A549 (cell line): ENCODE data around the gene PLEKHA5.

Experiments used
- BCL3 ChIP-seq: fragments of >200 bp; sonication (Bioruptor Twin); formaldehyde crosslinking; IDR thresholded peaks from 3 replicates; pipeline ENCODE4 v1.6.1; 2016
- CHD2 ChIP-seq: fragments of 150-350 bp; IDR thresholded peaks from 2 replicates; pipeline ENCODE4 v1.6.1; 2014; ENCODE audit warnings: low read length; ENCODE audit not compliant: partially characterized antibody
- CTCF ChIP-seq: fragments of >200 bp; sonication (Bioruptor Twin); formaldehyde crosslinking; IDR thresholded peaks from 3 replicates; pipeline ENCODE4 v1.5.1; 2016
- HMGXB4 ChIP-seq: fragments of 250-450 bp; sonication (Bioruptor Pico); IDR thresholded peaks from 2 replicates; pipeline ENCODE4 v1.5.0; 2021; ENCODE audit warnings: mild to moderate bottlenecking, moderate library complexity, borderline replicate concordance
- SMC3 ChIP-seq: fragments of >200 bp; sonication (Bioruptor Twin); formaldehyde crosslinking; IDR thresholded peaks from 3 replicates; pipeline ENCODE4 v1.6.1; 2018; ENCODE audit warnings: inconsistent platforms

- TF ChIP-seq CTCF: no peak
- TF ChIP-seq SMC3: no peak
- no peak for TF ChIP-seq CHD2
- no peak for TF ChIP-seq BCL3
- no peak for TF ChIP-seq HMGXB4 (CRISPR knock-in tag)
Observed at GRCh38 chr12:19245666-19246065, 116.1 kb downstream of the PLEKHA5 start.
